Measurements from ENCODE around the gene PPP3R1. TPM values are rescaled to one million over a fixed set of nuclear protein-coding genes. Genes with fewer than 3 reads are reported as not detected.

PPP3R1 gene
- total and polyA plus RNA-seq, 2 of the 8 experiments (the other 6 are each of a cell fraction or from before 2014, with no cell fraction given) = 9.3 to 85.1 TPM

- TF ChIP-seq POLR2AphosphoS5 (IDR thresholded peaks at IDR 0.05; ENCODE audit: low read depth, low read length) (no peak), NRF1 (IDR thresholded peaks at IDR 0.05; ENCODE audit: low read depth, low read length) (no peak), EZH2 (IDR thresholded peaks at IDR 0.05; ENCODE audit: low read depth, low read length, severe bottlenecking) (no peak), RBBP5 (IDR thresholded peaks at IDR 0.05; ENCODE audit: borderline replicate concordance, low read depth, low read length) (0 out of 2 replicates have a peak, but pooled peaks have one; percentile 11)
These were observed 405 bp downstream of the PPP3R1 start (continued) for GRCh38 chr2:68251855-68252399.

All from H1 (cell line).